Measurements from ENCODE around the gene KRTAP12-3.

- TF ChIP-seq EP300 (IDR thresholded peaks at IDR 0.05; ENCODE audit: borderline replicate concordance), result no peak
- TF ChIP-seq TCF12 (IDR thresholded peaks at IDR 0.05; ENCODE audit: low read depth), result no peak
- no peak for TF ChIP-seq ZBTB7A (IDR thresholded peaks at IDR 0.05; ENCODE audit: low read depth)
- no peak for TF ChIP-seq YY1 (IDR thresholded peaks at IDR 0.05; ENCODE audit: low read depth)
Measured at GRCh38 chr21:44637018-44637850, 20.5 kb upstream of the KRTAP12-3 start, which contains the start of gene KRTAP10-10.

All from Ishikawa (cell line).